AG04450 (cell line): ENCODE measurements around the gene AGO4. TPM values are rescaled to one million over a fixed set of nuclear protein-coding genes. Genes with fewer than 3 reads are reported as not detected.
"Not testable (repeated sequence)": the region's sequence is repeated elsewhere in the genome, so short reads cannot be mapped to it uniquely, and the experiment has no call there.

ENCODE experiments used
- CTCF ChIA-PET: fragments of 300-600, 350-600 bp; formaldehyde crosslinking; extraction: SDS; loops from one replicate; lab custom pipeline; 2022; ENCODE audit warnings: antibody characterized with exemption, inconsistent platforms; lab: Charles Lee
- POLR2A ChIA-PET: fragments of 350-600 bp; formaldehyde crosslinking; extraction: SDS; loops from one replicate; lab custom pipeline; 2021; ENCODE audit warnings: antibody characterized with exemption, inconsistent platforms; lab: Yijun Ruan, JAX
- DNase-seq: peaks from one replicate; pipeline ENCODE4 v3.0.0-alpha.2; 2011; ENCODE audit warnings: low read depth, low spot score
- H3K27ac ChIP-seq: one replicate; pipeline ENCODE4 v1.5.1; 2012; ENCODE audit warnings: low read depth, low read length, control low read depth
- H3K27me3 ChIP-seq: one replicate; pipeline ENCODE4 v1.6.0; 2012; ENCODE audit warnings: low read length; ENCODE audit not compliant: control insufficient read depth, insufficient read depth
- H3K4me3 ChIP-seq: 2 replicates; pipeline ENCODE4 v1.5.1; 2011; ENCODE audit warnings: mild to moderate bottlenecking, low read depth, low read length, control low read depth
- H3K9me3 ChIP-seq: 2 replicates; pipeline ENCODE4 v1.5.1; 2012; ENCODE audit warnings: low read length; ENCODE audit not compliant: control insufficient read depth, insufficient read depth
- CTCF ChIP-seq: IDR thresholded peaks from 2 replicates; pipeline ENCODE4 v1.5.1; 2011; ENCODE audit warnings: low read depth, low read length, control low read depth, inconsistent platforms
- polyA plus RNA-seq: library from polyadenylated mRNA; depleted of rRNA; stranded (reverse); fragments of >200 nt; gene quantifications from 2 replicates; pipeline ENCODE4 v1.2.3, GENCODE V29; 2011

Gene AGO4
- polyA plus RNA-seq, 1 experiment, result 9.1 TPM

- no peaks in the 10 kb centered on the region for H3K9me3 ChIP-seq
- no peak overlapping the region for H3K4me3 ChIP-seq
- H3K27me3 ChIP-seq, result no peaks in the 10 kb centered on the region
- no peak overlapping the region for H3K27ac ChIP-seq
- no peak for TF ChIP-seq CTCF
- no peak for DNase-seq
- POLR2A ChIA-PET, result no interaction called here
- CTCF ChIA-PET, result interaction anchor here (0.9 to 2.8 kb wide), 4 partner anchors 8 to 68 kb away, joined by 3 to 7 read pairs (median 4); partner anchors contain the start of gene CLSPN
Measured at GRCh38 chr1:35783055-35783583, 24.7 kb upstream of the AGO4 start.

- DNase-seq, H3K9me3 ChIP-seq, POLR2A ChIA-PET, H3K27me3 ChIP-seq, CTCF ChIA-PET, H3K4me3 ChIP-seq, H3K27ac ChIP-seq: not testable (repeated sequence)
Measured at GRCh38 chr1:35784364-35784763, 23.5 kb upstream of the AGO4 start.

GRCh38 chr1:35788139-35788538 is 19.7 kb upstream of the AGO4 start:
- no peak for DNase-seq
- no peak for TF ChIP-seq CTCF
- no peak overlapping the region for H3K4me3 ChIP-seq
- ChIA-PET POLR2A (no interaction called here), CTCF (no interaction called here)
- no peaks in the 10 kb centered on the region for H3K9me3 ChIP-seq
- no peaks in the 10 kb centered on the region for H3K27me3 ChIP-seq
- no peak overlapping the region for H3K27ac ChIP-seq

- ChIA-PET CTCF (interaction anchor here (0.7 kb wide), 1 partner anchor 18 kb away, joined by 3 read pairs; no protein-coding TSS in a partner anchor), POLR2A (no interaction called here)
- TF ChIP-seq CTCF, result no peak
- H3K27me3 ChIP-seq, result no peaks in the 10 kb centered on the region
- no peak overlapping the region for H3K27ac ChIP-seq
- no peak overlapping the region for H3K4me3 ChIP-seq
- no peak for DNase-seq
- no peaks in the 10 kb centered on the region for H3K9me3 ChIP-seq
Measured at GRCh38 chr1:35790670-35791069, 17.1 kb upstream of the AGO4 start.

- CTCF ChIA-PET, result no interaction called here
- no peaks in the 10 kb centered on the region for H3K9me3 ChIP-seq
- no peaks in the 10 kb centered on the region for H3K27me3 ChIP-seq
- DNase-seq, result no peak
- TF ChIP-seq CTCF, result no peak
- no peak overlapping the region for H3K4me3 ChIP-seq
- no peak overlapping the region for H3K27ac ChIP-seq
- POLR2A ChIA-PET, result no interaction called here
Measured at GRCh38 chr1:35795295-35795694, 12.5 kb upstream of the AGO4 start.
